AG04450 (cell line): Measurements from ENCODE around the gene EMP2. TPM values are rescaled to one million over a fixed set of nuclear protein-coding genes. Genes with fewer than 3 reads are reported as not detected.

ENCODE experiments used
- CTCF ChIA-PET: fragments of 300-600, 350-600 bp; formaldehyde crosslinking; extraction: SDS; loops from one replicate; lab custom pipeline; 2022; ENCODE audit warnings: antibody characterized with exemption, inconsistent platforms; lab: Charles Lee
- POLR2A ChIA-PET: fragments of 350-600 bp; formaldehyde crosslinking; extraction: SDS; loops from one replicate; lab custom pipeline; 2021; ENCODE audit warnings: antibody characterized with exemption, inconsistent platforms; lab: Yijun Ruan, JAX
- DNase-seq: peaks from one replicate; pipeline ENCODE4 v3.0.0-alpha.2; 2011; ENCODE audit warnings: low read depth, low spot score
- H3K27ac ChIP-seq: one replicate; pipeline ENCODE4 v1.5.1; 2012; ENCODE audit warnings: low read depth, low read length, control low read depth
- H3K27me3 ChIP-seq: one replicate; pipeline ENCODE4 v1.6.0; 2012; ENCODE audit warnings: low read length; ENCODE audit not compliant: control insufficient read depth, insufficient read depth
- H3K4me3 ChIP-seq: 2 replicates; pipeline ENCODE4 v1.5.1; 2011; ENCODE audit warnings: mild to moderate bottlenecking, low read depth, low read length, control low read depth
- H3K9me3 ChIP-seq: 2 replicates; pipeline ENCODE4 v1.5.1; 2012; ENCODE audit warnings: low read length; ENCODE audit not compliant: control insufficient read depth, insufficient read depth
- polyA plus RNA-seq: library from polyadenylated mRNA; depleted of rRNA; stranded (reverse); fragments of >200 nt; gene quantifications from 2 replicates; pipeline ENCODE4 v1.2.3, GENCODE V29; 2011
- TF ChIP-seq, protein P1 (sequence below): IDR thresholded peaks from 2 replicates; pipeline ENCODE4 v1.5.1; 2011; ENCODE audit warnings: low read depth, low read length, control low read depth, inconsistent platforms

EMP2 gene
- polyA plus RNA-seq, 1 experiment: 15.2 TPM

DNA sequence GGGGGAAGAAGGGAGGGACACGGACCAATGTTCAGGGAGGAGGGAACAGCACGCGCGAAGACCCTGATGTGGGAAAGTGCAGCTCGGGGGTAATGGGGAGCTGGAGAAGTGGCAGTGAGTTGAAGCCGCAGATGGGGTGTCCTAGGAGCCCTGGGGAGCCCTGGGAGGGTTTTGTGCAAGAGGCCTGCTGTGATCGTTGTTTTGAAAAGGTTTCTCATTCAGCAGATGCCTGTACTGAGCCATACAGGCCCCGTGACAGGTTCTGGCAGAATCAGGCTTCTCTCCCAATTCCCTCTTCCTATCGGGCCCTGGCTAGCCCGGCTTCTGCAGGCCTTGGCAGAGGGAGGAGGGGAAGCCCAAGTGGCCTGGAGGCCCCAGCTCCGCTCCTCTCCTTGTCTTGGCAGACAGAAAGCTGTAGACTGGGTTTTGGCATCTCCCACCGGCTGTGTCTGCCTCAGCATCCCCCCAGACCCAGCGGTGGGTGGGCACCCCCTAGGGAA lies 38.4 kb upstream of the EMP2 start:
- no peak overlapping the region for H3K27ac ChIP-seq
- H3K4me3 ChIP-seq: no peak overlapping the region
- CTCF ChIA-PET: no interaction called here
- DNase-seq: no peak
- peaks cover 2% of the 10 kb centered on the region for H3K27me3 ChIP-seq
- TF ChIP-seq, protein P1, sequence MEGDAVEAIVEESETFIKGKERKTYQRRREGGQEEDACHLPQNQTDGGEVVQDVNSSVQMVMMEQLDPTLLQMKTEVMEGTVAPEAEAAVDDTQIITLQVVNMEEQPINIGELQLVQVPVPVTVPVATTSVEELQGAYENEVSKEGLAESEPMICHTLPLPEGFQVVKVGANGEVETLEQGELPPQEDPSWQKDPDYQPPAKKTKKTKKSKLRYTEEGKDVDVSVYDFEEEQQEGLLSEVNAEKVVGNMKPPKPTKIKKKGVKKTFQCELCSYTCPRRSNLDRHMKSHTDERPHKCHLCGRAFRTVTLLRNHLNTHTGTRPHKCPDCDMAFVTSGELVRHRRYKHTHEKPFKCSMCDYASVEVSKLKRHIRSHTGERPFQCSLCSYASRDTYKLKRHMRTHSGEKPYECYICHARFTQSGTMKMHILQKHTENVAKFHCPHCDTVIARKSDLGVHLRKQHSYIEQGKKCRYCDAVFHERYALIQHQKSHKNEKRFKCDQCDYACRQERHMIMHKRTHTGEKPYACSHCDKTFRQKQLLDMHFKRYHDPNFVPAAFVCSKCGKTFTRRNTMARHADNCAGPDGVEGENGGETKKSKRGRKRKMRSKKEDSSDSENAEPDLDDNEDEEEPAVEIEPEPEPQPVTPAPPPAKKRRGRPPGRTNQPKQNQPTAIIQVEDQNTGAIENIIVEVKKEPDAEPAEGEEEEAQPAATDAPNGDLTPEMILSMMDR: no peak
- POLR2A ChIA-PET: no interaction called here
- H3K9me3 ChIP-seq: no peaks in the 10 kb centered on the region; the same call in 1 of the 2 replicates

DNA sequence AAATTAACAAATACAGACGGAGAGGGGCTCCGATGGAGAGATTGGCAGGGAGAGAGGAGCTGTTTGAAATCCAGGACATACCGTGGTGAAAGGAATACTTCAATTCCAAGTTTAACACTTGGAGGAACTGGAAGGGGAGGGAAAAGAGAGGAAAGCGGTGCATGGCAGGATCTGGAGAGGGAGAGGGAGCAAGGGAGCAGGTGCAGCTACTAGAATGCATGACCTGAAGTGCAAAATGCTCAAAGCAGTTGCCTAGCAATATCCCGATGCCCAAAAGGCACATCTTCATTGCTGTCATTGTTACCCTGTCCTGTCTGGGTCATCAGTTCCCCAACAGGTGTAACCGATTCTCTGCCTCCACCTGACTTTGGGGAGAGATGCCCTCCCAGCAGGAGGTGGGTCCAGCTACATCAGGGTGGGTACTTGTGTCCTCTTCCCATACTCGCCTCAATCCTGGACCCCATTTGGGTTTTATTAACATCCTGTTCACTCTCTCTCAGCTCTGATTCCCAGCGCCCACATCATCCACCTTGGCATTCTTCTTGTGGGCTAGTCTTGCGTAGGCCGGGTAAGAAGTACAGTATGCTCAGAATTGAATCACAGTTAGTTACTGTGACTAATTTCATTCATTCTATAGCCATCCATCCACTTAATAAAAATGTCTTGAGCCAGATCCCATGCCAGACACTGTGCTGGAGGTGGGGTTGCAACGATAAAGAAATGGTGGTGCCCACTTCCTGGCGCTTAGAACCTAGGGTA lies 37.4 kb upstream of the EMP2 start:
- TF ChIP-seq, protein P1: no peak
- H3K27ac ChIP-seq: no peak overlapping the region
- DNase-seq: no peak
- H3K27me3 ChIP-seq: peaks cover 2% of the 10 kb centered on the region
- ChIA-PET CTCF (no interaction called here), POLR2A (no interaction called here)
- no peaks in the 10 kb centered on the region; the same call in 1 of the 2 replicates for H3K9me3 ChIP-seq
- H3K4me3 ChIP-seq: no peak overlapping the region

DNA sequence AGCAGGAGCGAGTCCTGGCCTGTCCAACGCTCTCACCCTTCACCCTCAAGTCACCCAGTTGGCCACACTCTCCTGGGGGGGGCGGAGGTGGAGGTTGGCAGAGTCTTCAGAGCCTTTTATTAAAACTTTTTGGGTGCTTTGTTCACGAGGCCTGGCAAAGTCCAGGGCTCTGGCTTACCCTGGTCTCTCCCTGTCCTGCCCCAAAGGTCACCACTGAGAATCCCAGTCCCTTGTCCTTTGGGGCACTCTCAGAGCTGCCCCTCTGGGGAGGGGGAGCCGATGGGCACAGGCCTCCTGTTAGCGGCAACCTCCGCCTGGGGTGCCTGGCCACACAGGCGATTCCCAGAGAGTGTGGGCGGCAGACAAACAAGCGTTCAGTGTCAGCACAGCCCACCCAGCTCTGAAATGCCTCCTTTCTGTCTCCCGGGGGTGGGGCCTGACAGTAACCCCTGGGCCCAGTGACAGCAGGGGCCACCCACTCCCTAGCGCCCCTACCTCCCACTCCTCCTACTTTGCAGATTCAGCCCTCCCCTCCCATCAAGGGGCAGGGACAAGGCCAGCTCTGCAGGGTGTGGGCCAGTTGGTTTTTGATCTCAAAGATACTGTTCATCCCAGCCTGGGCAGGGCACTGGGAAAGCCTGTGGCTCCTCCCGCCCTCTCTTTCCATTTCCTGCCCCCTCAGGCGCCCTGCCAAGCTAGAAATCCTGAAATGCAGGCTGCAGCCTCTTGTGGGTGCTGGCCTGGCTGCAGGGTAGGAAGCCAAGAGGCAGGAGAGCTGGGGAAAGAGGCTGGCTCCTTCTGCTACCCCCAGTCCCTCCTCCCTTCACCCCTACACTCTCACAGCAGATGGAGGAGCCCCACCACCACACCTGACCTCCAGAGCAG lies 36.6 kb upstream of the EMP2 start:
- TF ChIP-seq, protein P1: peak; percentile 20
- no peak overlapping the region for H3K27ac ChIP-seq
- no peak for DNase-seq
- H3K4me3 ChIP-seq: no peak overlapping the region
- ChIA-PET POLR2A (interaction anchor here (0.7 kb wide), 1 partner anchor 24 kb away, joined by 7 read pairs; no protein-coding TSS in a partner anchor), CTCF (no interaction called here)
- peaks cover 2% of the 10 kb centered on the region for H3K27me3 ChIP-seq
- H3K9me3 ChIP-seq: no peaks in the 10 kb centered on the region; the same call in 1 of the 2 replicates

DNA sequence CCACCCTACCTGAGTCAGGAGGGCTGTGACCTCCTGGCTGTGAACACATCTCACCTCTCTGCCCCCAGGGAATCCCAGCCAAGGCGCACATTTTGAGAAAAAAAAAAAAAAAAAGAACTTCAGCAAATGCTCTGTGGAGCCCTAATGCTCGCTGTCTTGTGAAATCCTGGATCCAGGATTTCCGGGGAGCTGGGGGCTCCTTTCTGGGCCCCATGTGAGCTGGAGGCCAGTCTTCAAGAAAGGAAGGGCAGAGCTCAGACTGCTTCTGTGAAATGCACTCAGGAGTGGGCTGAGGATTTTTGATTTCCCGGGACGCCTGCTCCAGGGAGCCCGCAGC lies 36.0 kb upstream of the EMP2 start:
- no peak overlapping the region for H3K4me3 ChIP-seq
- no peak for DNase-seq
- H3K9me3 ChIP-seq: no peaks in the 10 kb centered on the region; the same call in 1 of the 2 replicates
- TF ChIP-seq, protein P1: no peak
- ChIA-PET CTCF (no interaction called here), POLR2A (interaction anchor here (0.7 kb wide), 1 partner anchor 25 kb away, joined by 7 read pairs; no protein-coding TSS in a partner anchor)
- peaks cover 2% of the 10 kb centered on the region for H3K27me3 ChIP-seq
- no peak overlapping the region for H3K27ac ChIP-seq
